Colonic mucosa (tissue), 4 donors: ENCODE measurements around the gene FGD4. TPM values are rescaled to one million over a fixed set of nuclear protein-coding genes. Genes with fewer than 3 reads are reported as not detected.
"Not testable (repeated sequence)": the region's sequence is repeated elsewhere in the genome, so short reads cannot be mapped to it uniquely, and the experiment has no call there.

Source experiments
- DNase-seq: peaks from one replicate; pipeline ENCODE4 v3.0.0-alpha.2; 2020
- H3K27ac ChIP-seq: fragments of 200-600 bp; one replicate; pipeline ENCODE4 v1.8.0; 2021
- H3K27me3 ChIP-seq: fragments of 200-600 bp; one replicate; pipeline ENCODE4 v1.8.0; 2021
- H3K36me3 ChIP-seq: fragments of 200-600 bp; one replicate; pipeline ENCODE4 v1.8.0; 2021
- H3K4me1 ChIP-seq: fragments of 200-600 bp; one replicate; pipeline ENCODE4 v1.8.0; 2021; ENCODE audit warnings: mild to moderate bottlenecking
- H3K4me3 ChIP-seq: fragments of 200-600 bp; one replicate; pipeline ENCODE4 v1.8.0; 2021
- H3K9ac ChIP-seq, 2 donors: one replicate each; pipeline ENCODE4 v1.7.0; 2013; ENCODE audit warnings: control low read depth in 2 of 2, low read depth in 2 of 2, low read length in 2 of 2
- H3K9me3 ChIP-seq: fragments of 200-600 bp; one replicate; pipeline ENCODE4 v1.8.0; 2021
- CTCF ChIP-seq: fragments of 200-600 bp; IDR thresholded peaks from one replicate; pipeline ENCODE4 v1.8.0; 2022; ENCODE audit warnings: antibody characterized with exemption, mild to moderate bottlenecking
- intact Hi-C: fragments of 100-400 bp; cut with DNase I; formaldehyde crosslinking; loops from one replicate; pipeline ENCODE4 v1.14.1; 2022
- total RNA-seq, 2 donors: library from RNA; stranded (reverse); fragmentation: NEBNext Ultra II Directional in 1 of 2; extraction: Animal tissue kit (Norgen Biotek cat#: 25700) in 1 of 2; gene quantifications; one replicate each; pipeline ENCODE4 v1.2.1, GENCODE V29; 2021
- donor health status: healthy.
- donor health status: DM: no; HTN: no; CAD: no.
- donor health status: DM: no; HTN: no; CAD: no.

The FGD4 gene
- total RNA-seq, 2 donors from 2014 or later = 38.4 to 47.6 TPM

GRCh38 chr12:32532422-32532821 is 133.1 kb downstream of the FGD4 start:
- intact Hi-C loops = no loop called here
- H3K4me1 ChIP-seq = peaks cover 13% of the 10 kb centered on the region

GRCh38 chr12:32532951-32533350 is 133.6 kb downstream of the FGD4 start:
- DNase-seq = no peak
- H3K4me1 ChIP-seq = peaks cover 13% of the 10 kb centered on the region

More at GRCh38 chr12:32532422-32532821, 133.1 kb downstream of the FGD4 start:
- Histone ChIP-seq H3K9me3 (no peaks in the 10 kb centered on the region), H3K27ac (peak overlapping the region; percentile 13), H3K36me3 (no peaks in the 10 kb centered on the region), H3K27me3 (no peaks in the 10 kb centered on the region), H3K4me3 (no peak overlapping the region), H3K9ac (peak overlapping the region in 1 of 2 donors; percentile 22)
- no peak for DNase-seq
- no peak for TF ChIP-seq CTCF

GRCh38 chr12:32533506-32533905 is 134.1 kb downstream of the FGD4 start:
- DNase-seq, H3K27me3 ChIP-seq, H3K4me3 ChIP-seq, H3K36me3 ChIP-seq, H3K9me3 ChIP-seq, intact Hi-C loops: not testable (repeated sequence)
- Histone ChIP-seq H3K27ac (peak overlapping the region; percentile 67), H3K4me1 (peaks cover 13% of the 10 kb centered on the region), H3K9ac (peak overlapping the region in 1 of 2 donors; percentile 78)

More at GRCh38 chr12:32532951-32533350, 133.6 kb downstream of the FGD4 start:
- Histone ChIP-seq H3K9me3 (no peaks in the 10 kb centered on the region), H3K4me3 (no peak overlapping the region), H3K27ac (peak overlapping the region; percentile 13), H3K27me3 (no peaks in the 10 kb centered on the region), H3K36me3 (no peaks in the 10 kb centered on the region), H3K9ac (peak overlapping the region in 1 of 2 donors; percentile 22)
- intact Hi-C loops = no loop called here
- no peak for TF ChIP-seq CTCF

GRCh38 chr12:32533971-32534590 is 134.7 kb downstream of the FGD4 start:
- H3K9ac ChIP-seq = peak overlapping the region in 1 of 2 donors; percentile 78
- peaks cover 13% of the 10 kb centered on the region for H3K4me1 ChIP-seq
- no peaks in the 10 kb centered on the region for H3K9me3 ChIP-seq
- no peaks in the 10 kb centered on the region for H3K36me3 ChIP-seq
- H3K27ac ChIP-seq = peak overlapping the region; percentile 67
- no peak for TF ChIP-seq CTCF
- peak; percentile 82 for DNase-seq
- H3K4me3 ChIP-seq = peak overlapping the region; percentile 8
- intact Hi-C loops = no loop called here
- no peaks in the 10 kb centered on the region for H3K27me3 ChIP-seq

GRCh38 chr12:32534698-32535097 is 135.3 kb downstream of the FGD4 start:
- no peak for DNase-seq
- Histone ChIP-seq H3K9ac (peak overlapping the region in 1 of 2 donors; percentile 78), H3K27me3 (no peaks in the 10 kb centered on the region), H3K4me1 (peaks cover 13% of the 10 kb centered on the region), H3K9me3 (no peaks in the 10 kb centered on the region), H3K27ac (peak overlapping the region; percentile 67), H3K36me3 (no peaks in the 10 kb centered on the region), H3K4me3 (peak overlapping the region; percentile 8)
- no peak for TF ChIP-seq CTCF
- intact Hi-C loops = no loop called here

- peak overlapping the region; percentile 67 for H3K27ac ChIP-seq
- intact Hi-C loops = no loop called here
- TF ChIP-seq CTCF = no peak
- peak overlapping the region in 1 of 2 donors; percentile 78 for H3K9ac ChIP-seq
- DNase-seq = peak; percentile 86
- H3K9me3 ChIP-seq = no peaks in the 10 kb centered on the region
- no peaks in the 10 kb centered on the region for H3K36me3 ChIP-seq
- H3K4me3 ChIP-seq = no peak overlapping the region
- no peaks in the 10 kb centered on the region for H3K27me3 ChIP-seq
- peaks cover 13% of the 10 kb centered on the region for H3K4me1 ChIP-seq
These were observed 136.1 kb downstream of the FGD4 start for GRCh38 chr12:32535288-32535999.
